Measurements from ENCODE around the gene FTO.
"Not testable (repeated sequence)": the region's sequence is repeated elsewhere in the genome, so short reads cannot be mapped to it uniquely, and the experiment has no call there.

DNA sequence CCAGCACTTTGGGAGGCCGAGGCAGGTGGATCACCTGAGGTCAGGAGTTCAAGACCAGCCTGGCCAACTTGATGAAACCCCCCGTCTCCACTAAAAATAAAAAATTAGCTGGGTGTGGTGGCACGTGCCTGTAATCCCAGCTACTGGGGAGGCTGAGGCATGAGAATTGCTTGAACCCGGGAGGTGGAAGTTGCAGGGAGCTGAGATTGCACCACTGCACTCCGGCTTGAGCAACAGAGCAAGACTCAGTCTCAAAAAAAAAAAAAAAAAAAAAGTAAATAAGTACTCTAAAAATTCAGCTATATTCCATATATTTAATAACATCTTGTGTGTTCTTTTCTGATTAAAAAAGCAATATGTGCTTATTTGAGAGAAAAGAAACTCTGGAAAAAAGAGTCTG, 142.6 kb downstream of the FTO start:
- TF ChIP-seq, protein P1, sequence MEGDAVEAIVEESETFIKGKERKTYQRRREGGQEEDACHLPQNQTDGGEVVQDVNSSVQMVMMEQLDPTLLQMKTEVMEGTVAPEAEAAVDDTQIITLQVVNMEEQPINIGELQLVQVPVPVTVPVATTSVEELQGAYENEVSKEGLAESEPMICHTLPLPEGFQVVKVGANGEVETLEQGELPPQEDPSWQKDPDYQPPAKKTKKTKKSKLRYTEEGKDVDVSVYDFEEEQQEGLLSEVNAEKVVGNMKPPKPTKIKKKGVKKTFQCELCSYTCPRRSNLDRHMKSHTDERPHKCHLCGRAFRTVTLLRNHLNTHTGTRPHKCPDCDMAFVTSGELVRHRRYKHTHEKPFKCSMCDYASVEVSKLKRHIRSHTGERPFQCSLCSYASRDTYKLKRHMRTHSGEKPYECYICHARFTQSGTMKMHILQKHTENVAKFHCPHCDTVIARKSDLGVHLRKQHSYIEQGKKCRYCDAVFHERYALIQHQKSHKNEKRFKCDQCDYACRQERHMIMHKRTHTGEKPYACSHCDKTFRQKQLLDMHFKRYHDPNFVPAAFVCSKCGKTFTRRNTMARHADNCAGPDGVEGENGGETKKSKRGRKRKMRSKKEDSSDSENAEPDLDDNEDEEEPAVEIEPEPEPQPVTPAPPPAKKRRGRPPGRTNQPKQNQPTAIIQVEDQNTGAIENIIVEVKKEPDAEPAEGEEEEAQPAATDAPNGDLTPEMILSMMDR (conservative IDR thresholded peaks at IDR 0.05 in 1 of 2, IDR thresholded peaks at IDR 0.05 in 1 of 2; ENCODE audit: extremely low read depth in 1 of 2, insufficient read depth in 1 of 2, low read depth in 1 of 2, low read length in 2 of 2) = not testable (repeated sequence)
- TF ChIP-seq EZH2 (IDR thresholded peaks at IDR 0.05; ENCODE audit: borderline replicate concordance, low read length) = not testable (repeated sequence)

All from mammary epithelial cell (primary cell).